ENCODE data around the gene TSPEAR. TPM values are rescaled to one million over a fixed set of nuclear protein-coding genes. Genes with fewer than 3 reads are reported as not detected.

Gene TSPEAR
- total RNA-seq, 4 donors from 2014 or later: not detected

- in situ Hi-C loops (cut with MboI; ENCODE audit: low sequenced_read_pairs in 4 of 4) (no loop called here), intact Hi-C loops (cut with DNase I; ENCODE audit: low total_unique reads) (no loop called here)
- DNase-seq: no peak
- no peak for TF ChIP-seq POLR2A (IDR thresholded peaks at IDR 0.05)
- no peak for TF ChIP-seq CTCF (IDR thresholded peaks at IDR 0.05 in 4 of 5, conservative IDR thresholded peaks at IDR 0.05 in 1 of 5)
- no peak for ATAC-seq
- H3K36me3 ChIP-seq: no peaks in the 10 kb centered on the region
- no peaks in the 10 kb centered on the region for H3K27me3 ChIP-seq
- no peak overlapping the region for H3K27ac ChIP-seq
- no peak overlapping the region for H3K4me3 ChIP-seq
- H3K4me1 ChIP-seq: no peaks in the 10 kb centered on the region
- no peaks in the 10 kb centered on the region for H3K9me3 ChIP-seq
Observed at GRCh38 chr21:44758141-44758561, 46.8 kb upstream of the TSPEAR start.

- Histone ChIP-seq H3K9me3 (no peaks in the 10 kb centered on the region), H3K4me1 (no peaks in the 10 kb centered on the region), H3K27ac (no peak overlapping the region), H3K27me3 (no peaks in the 10 kb centered on the region), H3K36me3 (no peaks in the 10 kb centered on the region), H3K4me3 (no peak overlapping the region)
- DNase-seq (no peak), ATAC-seq (no peak)
- TF ChIP-seq POLR2A (IDR thresholded peaks at IDR 0.05): no peak
- no peak for TF ChIP-seq CTCF (IDR thresholded peaks at IDR 0.05 in 4 of 5, conservative IDR thresholded peaks at IDR 0.05 in 1 of 5)
- in situ Hi-C loops (cut with MboI; ENCODE audit: low sequenced_read_pairs in 4 of 4): no loop called here
- intact Hi-C loops (cut with DNase I; ENCODE audit: low total_unique reads): no loop called here
Observed at GRCh38 chr21:44757731-44758130, 46.4 kb upstream of the TSPEAR start.

- Histone ChIP-seq H3K27me3 (no peaks in the 10 kb centered on the region), H3K4me3 (no peak overlapping the region), H3K4me1 (no peaks in the 10 kb centered on the region), H3K9me3 (no peaks in the 10 kb centered on the region), H3K36me3 (no peaks in the 10 kb centered on the region), H3K27ac (no peak overlapping the region)
- intact Hi-C loops (cut with DNase I; ENCODE audit: low total_unique reads): no loop called here
- no peak for TF ChIP-seq POLR2A (IDR thresholded peaks at IDR 0.05)
- TF ChIP-seq CTCF (IDR thresholded peaks at IDR 0.05 in 4 of 5, conservative IDR thresholded peaks at IDR 0.05 in 1 of 5): no peak
- in situ Hi-C loops (cut with MboI; ENCODE audit: low sequenced_read_pairs in 4 of 4): no loop called here
- DNase-seq: no peak
- no peak for ATAC-seq
Observed at GRCh38 chr21:44756423-44757185, 45.2 kb upstream of the TSPEAR start.

- intact Hi-C loops (cut with DNase I; ENCODE audit: low total_unique reads): no loop called here
- in situ Hi-C loops (cut with MboI; ENCODE audit: low sequenced_read_pairs in 4 of 4): no loop called here
- H3K9me3 ChIP-seq: no peaks in the 10 kb centered on the region
- H3K36me3 ChIP-seq: no peaks in the 10 kb centered on the region
- no peaks in the 10 kb centered on the region for H3K4me1 ChIP-seq
- H3K27ac ChIP-seq: no peak overlapping the region
- peaks cover 0 to 8% (median 2%) of the 10 kb centered on the region in 3 donors for H3K27me3 ChIP-seq
- ATAC-seq: no peak
- DNase-seq: no peak
- no peak for TF ChIP-seq POLR2A (IDR thresholded peaks at IDR 0.05)
- TF ChIP-seq CTCF (IDR thresholded peaks at IDR 0.05 in 4 of 5, conservative IDR thresholded peaks at IDR 0.05 in 1 of 5): no peak
- no peak overlapping the region for H3K4me3 ChIP-seq
Observed at GRCh38 chr21:44755227-44755626, 43.9 kb upstream of the TSPEAR start.

All from gastrocnemius medialis (tissue), 4 donors.